Dermis microvascular lymphatic vessel endothelial cell (primary cell): Measurements from ENCODE around the gene METAP2. TPM values are rescaled to one million over a fixed set of nuclear protein-coding genes. Genes with fewer than 3 reads are reported as not detected.

ENCODE experiments used
- DNase-seq, 2 donors: peaks; one replicate each; pipeline versions ENCODE4 v3.0.0 to v3.0.0-alpha.2; 2010; ENCODE audit warnings: low read depth in 2 of 2
- total RNA-seq: library from RNA; depleted of rRNA; stranded (reverse); fragments of >200 nt; gene quantifications from 2 replicates; pipeline ENCODE4 v1.2.1, GENCODE V29; 2014

The METAP2 gene
- total RNA-seq, 1 donor from 2014 or later, result 50.5 TPM

DNA sequence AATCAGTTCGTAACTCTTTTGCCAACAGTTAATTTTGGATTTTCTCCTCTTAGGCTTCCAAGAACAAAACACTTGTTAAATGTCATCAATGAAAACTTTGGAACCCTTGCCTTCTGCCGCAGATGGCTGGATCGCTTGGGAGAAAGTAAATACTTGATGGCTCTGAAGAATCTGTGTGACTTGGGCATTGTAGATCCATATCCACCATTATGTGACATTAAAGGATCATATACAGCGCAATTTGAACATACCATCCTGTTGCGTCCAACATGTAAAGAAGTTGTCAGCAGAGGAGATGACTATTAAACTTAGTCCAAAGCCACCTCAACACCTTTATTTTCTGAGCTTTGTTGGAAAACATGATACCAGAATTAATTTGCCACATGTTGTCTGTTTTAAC, 39.6 kb downstream of the METAP2 start:
- DNase-seq, result no peak

DNA sequence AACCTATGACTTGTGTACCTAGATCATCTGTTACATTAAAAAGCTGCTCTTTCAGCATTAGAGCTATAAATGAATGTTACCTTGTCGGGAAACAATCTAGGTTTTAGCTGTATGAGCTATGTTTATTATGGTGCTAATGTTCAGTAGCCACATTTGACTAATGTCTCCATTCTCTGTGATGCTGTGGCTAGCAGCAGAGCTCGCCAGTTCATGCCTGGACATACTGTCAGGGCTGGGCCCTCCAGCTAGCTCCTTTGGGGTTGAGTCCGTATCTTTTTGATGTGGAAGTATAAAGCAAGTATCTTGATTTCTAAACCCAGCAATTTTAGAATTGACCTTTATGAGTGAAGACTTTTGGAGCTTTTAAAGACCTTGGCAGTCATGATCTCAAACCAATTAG, 41.2 kb downstream of the METAP2 start:
- DNase-seq, result no peak

DNA sequence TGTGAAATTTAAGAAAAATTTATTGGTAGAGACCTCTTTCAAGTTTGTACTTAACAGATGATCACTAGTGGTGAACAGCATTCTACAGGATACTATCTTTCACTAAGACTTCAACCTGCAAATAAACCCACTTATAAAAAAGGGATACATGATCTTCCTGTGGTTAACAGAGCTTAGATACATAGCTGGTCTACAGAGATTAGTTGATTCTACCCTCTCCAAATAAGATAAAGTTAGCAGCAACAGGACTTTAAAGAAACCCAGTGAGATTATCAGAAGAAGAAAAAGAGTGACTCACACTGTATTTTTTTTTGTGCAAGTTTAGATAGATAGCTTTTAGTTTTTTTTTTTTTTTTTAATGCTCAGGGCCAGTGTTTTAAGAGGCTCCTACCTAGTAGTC, 42.8 kb downstream of the METAP2 start:
- no peak for DNase-seq

DNA sequence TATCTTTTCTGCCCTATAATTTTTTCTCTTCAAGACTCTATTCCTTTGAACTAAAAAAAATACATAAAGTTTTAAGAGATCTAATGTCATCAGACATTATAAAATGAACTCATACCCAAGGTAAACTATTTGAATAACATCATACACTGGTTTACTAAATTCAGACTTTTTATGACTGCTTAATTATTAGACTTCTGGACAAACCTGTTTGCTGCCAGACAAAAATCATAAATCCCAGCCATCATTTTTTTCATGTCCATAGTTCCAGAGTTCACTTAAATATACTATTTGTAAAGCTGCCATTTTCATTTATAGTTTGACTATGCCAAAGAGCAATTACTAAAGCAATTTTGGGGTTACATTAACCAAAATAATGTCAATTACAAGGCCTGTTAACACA, 43.3 kb downstream of the METAP2 start:
- DNase-seq, result no peak

DNA sequence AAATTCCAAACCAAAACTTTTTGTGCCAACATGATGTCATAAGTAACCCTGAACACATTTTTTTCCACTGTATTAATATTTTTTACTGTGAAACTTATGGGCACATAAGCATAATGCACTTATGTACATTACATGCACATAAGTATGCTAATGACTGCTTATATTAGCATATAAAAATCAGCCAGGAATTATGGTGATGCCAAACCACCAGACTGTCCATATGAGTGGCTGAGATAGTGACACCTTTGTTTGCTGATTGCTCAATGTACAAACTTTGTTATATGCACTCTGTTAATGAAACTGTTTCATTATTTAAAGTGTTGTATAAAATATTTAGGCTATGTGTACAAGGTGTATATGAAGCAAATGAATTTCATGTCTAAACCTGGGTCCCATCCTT, 45.0 kb downstream of the METAP2 start:
- DNase-seq, result no peak

DNA sequence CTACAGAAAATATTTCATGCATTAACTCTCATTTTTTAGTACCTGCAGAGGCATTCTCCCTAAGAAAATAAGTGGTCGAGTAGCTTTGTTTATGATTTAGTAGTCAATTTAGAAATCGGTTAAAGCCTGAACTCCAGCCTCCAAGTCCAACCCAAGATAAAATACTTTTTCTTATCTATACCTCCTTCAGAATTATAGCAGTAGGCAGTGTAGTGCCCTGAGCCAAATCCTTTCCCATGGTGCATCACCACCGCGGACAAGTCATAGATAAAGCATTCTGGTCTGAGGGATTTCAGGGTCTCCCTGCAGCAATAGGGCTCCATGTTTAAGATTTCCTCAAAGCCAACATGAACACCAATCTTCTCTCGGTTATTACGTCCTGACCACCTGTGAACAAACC, 46.9 kb downstream of the METAP2 start:
- DNase-seq, result no peak

DNA sequence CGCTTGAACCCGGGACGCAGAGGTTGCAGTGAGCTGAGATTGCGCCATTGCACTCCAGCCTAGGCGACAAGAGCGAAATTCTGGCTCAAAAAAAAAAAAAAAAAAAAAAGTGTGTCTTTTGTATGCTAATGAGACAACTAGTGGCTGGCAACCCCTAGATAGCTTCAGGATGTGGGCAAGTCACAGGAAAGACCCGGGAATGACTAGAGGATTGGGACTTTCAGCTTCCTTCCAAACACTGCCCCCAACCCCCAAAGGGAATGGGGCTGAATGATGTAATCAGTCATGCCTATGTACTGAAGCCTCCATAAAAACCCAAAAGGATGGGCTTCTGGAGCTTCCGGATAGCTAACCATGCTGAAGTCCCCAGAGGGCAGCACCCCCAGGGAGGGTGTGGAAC, 48.7 kb downstream of the METAP2 start:
- no peak for DNase-seq

DNA sequence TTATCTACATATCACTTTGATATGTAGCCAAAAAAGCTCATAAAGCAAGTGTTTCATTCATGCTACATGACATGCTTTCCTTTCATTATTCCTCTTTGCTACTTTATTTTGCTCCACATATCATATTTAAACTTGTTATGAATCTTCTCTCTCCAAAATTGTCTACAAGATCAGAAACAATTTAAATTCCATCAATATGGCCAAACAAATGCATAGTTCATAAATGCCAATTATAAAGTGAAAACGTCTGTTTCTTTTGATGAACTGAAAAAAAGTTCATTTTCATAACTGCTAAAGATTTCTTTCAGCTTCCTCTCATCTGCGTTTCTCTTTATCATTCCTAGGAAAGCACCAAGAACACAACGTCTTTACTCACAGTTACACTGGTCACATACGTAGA, 54.5 kb downstream of the METAP2 start:
- no peak for DNase-seq

DNA sequence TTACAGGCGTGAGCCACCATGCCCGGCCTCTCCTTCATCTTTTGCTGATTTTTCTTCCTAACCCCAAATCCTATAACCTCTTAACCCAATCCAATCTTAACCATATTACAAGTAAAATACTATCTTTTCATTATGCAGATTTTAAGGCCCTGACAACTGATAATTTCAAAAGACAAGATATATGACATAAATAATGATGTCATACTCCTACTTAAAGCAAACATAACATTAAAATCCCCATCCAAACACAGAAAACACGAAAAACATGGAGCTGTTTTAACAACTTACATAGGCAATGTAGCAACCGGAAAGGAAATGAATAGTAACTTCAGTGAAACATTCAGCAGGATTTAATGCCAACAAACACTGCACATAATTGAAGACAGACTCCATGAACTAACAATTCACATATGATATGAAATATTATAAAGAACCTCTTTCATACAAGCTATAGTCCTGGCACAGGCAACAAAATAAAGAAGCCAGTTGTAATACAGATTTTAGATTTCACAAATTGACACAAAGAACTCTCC, 55.8 kb downstream of the METAP2 start:
- no peak for DNase-seq

DNA sequence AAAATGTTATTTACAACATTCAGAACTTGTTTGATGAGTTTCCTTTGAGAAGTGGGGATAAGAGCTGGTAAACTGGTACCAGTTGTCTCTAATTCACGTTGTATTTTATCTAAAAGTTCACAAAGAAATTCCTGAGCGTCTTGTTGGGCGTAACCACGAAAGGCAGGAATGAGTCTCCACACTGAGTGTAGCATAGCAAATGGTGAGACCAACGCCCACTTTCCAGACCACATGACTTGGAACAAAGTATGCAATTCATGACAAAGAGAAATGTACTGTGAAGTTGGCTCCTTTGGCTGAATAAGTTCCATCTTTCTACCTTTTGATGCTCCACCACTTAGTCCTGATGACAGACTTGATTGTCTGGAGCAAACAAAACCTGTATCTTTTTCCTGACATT, 58.9 kb downstream of the METAP2 start:
- no peak for DNase-seq

DNA sequence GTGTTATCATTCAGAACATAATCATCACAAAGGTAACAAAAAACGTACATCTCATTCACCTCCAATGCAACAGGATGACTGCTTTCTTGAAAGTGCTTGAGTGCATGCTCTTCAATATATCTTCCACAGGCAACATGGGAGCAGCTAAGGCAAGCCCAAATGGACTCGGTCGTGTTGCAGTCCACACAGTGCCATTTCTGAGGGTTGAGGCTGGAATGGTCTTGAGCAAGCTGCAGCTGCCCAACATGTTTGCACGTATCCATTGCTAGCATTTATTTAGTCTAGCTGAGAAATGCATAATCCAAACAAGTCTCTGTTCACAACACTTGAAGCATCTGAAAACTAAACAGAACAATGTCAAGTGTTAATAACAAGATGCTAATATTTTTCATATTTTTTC, 60.0 kb downstream of the METAP2 start:
- no peak for DNase-seq

DNA sequence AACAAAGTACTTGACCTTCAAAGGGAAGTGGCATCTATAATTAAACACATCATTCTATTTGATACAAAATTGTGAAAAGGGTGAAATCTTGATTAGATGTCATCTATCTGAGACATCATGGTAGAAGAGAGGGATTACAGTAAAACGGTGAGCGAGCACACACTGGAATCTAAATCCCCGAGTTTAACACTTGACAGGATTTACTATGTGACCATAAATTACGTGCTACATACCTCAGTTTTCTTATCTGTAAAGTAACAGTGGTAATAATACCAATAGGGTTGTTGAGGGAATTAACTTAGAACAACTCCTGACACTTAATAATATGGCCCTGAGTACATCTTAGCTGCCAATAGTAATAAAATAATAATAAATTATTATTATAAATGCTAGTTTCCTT, 64.1 kb downstream of the METAP2 start:
- no peak for DNase-seq

DNA sequence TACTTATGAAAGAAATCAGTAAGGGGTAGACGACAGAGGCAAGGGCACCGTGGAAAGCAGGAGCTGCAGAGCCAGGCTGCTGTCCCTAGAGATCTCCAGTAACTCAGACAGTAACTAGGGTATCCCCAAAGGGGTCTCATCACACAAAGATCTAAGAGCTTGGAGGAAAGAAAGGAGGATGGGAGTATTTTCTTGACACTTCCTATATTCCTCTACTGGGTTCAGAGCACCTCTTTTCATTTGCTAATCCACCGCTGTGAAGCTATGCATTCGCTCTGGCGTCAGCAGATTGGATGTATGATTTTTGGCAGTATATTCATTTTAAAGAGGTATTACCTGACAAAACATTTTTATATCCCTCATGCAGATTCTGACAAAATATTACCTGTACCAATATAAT, 64.7 kb downstream of the METAP2 start:
- DNase-seq, result no peak

DNA sequence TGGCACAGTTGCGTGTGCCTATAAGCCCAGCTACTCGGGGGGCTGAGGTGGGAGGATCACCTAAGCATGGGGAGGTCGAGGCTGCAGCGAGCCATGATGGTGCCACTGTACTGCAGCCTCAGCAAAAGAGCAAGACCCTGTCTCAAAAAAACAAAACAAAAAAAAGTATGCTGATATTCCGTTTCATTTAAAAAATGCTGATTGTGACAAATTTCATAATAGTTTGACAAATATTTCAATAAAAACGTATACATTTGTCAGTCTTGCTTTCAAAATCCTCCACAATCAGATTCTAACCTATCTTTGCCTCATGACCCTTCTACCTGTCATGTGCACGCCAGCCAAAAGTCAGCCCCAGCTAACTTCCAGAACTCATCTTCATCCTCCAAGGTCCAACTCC, 67.5 kb downstream of the METAP2 start:
- no peak for DNase-seq

DNA sequence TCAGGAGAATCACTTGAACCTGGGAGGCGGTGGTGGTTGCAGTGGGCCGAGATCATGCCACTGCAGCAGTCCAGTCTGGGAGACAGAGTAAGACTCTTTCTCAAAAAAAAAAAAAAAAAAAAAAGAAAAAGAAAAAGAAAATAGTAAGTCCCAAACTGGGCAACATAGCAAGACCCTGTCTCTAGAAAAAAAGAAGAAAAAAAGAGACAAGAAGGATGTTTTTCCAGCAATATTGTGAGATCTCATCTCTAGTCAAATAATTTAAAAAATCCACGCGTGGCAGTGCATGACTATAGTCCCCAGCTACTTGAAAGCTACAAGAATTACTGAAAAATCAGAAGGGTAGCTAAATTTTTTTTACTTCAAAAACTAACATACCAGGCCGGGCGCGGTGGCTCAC, 69.4 kb downstream of the METAP2 start:
- DNase-seq, result no peak

DNA sequence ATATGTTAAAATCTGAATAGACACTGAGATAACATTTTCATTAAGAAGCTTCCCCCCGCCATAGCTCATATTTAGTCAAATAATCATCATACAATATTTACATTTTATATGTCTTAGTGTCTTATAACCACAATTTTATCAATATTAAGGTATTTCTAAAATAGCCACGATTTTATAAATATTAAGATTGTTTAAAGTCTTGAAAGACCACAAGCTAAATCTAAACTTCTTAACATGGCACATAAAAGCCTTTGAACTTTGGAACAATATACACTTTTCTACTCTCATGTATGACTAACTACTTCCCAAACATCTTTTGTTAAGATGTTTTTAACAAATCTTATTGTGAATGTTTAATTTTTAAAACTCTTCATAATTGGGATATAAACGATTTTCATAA, 70.8 kb downstream of the METAP2 start:
- no peak for DNase-seq

DNA sequence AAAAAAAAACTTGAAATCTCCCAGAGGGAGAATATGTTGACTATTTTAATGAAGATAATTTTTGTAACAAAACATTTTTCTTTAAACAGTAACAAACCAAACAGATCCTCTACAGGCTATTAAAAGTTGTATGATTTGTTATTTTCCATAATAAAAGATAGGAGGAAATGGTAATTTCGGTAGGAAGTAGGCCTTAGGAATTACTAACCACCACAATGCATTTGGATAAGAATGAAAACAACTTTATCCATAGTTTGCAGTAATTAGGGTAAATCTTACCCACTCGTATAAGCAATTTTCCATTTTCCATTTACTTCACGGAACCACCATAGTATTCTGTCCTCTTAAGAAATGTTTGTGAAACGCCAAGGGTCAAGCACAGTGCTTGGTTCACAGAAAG, 71.4 kb downstream of the METAP2 start:
- no peak for DNase-seq

DNA sequence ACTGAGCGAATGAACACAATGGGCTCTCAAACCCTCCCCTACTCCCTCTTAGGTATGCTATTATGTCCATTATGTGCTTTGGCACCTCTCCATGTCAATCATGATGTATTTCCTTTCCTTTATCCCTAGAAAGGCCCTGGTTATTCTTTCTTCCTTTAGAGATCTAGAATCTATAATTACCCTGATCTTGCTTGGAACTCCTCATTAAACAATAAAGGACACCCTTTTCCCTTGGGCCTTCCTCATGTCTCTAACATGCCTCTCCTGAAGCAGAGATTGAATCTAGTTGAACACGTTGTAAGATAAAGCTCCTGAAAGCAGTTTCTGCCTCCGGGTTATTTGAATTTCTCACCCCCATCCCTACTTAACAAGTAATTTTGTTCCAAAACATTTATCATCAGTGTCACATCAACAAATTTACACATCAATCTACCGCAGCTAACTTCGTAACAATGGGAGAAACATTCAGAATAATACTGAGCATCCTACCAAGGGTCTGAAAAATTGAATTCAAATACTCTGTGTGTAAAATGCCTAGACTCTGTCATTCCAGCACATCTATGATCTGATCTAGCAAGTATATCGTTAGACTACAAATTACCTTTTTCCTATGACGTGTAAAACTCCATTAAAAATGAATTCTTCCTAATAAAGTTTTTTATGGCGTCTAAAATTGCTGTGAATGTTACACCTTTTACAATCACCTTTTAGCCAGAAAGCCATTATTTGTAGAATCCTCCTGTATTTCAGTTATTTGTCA, 72.0 kb downstream of the METAP2 start:
- peak in 1 of 2 donors; percentile 50 for DNase-seq

DNA sequence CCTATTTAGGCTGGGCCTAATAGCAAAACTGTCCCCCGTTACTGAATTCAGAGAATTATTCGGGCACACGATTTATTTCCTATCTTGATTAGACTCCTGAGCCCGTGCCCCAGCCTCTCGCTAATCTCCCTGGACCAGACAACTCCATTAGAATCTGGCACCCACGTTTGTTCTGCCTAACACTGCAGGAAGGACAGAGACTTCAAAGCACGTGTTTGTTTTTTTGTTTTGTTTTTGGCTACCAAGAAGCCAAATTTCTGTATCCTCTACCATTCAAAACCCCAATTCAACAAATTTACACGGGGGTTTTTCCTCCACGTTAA, 72.5 kb downstream of the METAP2 start:
- DNase-seq, result no peak

DNA sequence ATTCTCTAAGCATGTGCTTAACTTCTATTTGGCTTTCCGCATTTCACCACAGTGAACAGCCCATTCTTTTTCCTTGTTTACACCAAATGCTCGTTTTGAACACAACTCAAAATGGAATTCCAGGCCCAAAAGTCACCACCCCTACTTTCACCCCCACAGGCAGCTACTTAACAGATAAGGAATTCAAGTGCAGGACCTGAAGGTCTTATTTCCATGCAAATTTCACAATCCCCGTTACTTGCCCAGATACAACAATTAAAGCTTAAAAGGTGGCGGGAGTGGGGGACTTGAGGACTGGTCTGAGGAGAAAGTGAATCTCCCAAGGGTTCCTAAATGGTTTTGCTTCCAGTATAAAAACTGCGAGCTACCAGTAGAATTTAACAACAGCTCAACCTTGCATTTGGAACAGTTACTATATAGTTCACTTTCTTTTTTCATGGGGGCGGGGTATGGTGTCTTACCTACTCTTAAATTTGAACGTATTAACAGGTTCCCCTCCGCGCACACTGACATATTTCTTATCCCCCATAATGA, 73.6 kb downstream of the METAP2 start:
- no peak for DNase-seq

DNA sequence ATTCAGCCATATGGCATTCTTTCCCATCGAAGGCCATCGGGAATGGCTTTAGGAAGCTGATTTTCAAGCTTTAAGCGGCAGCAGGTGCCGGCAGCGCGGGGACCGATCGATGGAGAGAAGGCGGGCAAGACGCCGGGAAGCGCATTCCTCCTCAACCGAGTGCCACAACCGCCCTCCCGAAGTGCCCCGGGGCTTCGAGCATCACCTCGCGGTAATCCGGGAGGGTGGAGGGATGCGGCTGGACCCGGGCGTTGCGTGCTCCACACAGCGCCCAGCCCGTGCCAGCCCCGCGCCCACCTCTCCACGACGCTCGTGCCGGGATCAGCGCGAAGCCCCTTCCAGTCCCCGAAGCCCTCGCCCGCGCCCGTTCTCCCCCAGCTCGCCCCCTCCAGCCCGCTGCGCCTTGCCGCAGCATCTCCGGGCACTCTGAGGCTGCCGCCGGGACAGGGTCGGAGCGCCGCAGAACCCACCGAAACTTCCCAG, 74.1 kb downstream of the METAP2 start:
- DNase-seq, result no peak

DNA sequence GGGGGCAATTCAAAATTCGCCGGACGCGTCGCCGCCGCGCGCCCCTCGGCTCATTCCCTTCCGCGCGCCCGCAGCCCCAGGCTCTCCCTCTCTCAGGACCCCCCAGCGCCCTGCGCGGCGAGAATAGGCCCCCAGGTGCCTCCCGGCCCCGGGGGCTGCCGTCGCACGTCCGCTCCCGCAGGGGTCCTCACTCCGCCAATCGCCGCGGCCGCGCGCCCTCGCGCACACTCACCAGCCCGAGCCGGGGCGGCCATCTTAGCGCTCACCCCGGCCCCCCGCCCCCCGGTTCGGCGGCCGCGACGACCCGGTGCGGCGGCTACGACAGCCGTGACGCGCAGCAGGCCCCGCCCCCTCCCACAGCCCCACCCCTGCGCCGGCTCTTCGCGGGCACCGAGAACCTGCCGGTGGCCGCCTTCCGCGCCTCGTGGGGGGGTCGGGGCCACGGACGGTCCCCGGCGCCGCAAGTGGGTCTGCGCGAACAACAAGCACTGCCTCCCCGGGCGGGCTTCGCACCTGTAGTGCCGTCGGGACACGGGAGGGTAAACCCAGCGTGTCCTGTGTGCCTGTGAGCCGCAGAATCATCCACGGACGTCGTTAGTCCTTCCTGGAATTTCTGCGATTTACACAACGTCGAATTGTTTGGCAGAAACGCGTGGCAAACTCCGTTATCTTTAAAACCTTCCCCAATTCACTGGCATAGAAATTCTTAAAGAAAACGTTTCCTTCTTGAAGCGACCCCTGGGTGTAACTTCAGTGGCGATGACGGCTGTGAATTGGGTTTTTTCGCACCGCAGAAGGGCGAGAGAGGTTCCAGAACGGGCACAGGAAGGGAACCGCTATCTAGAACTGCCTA, 74.8 kb downstream of the METAP2 start:
- peak in 1 of 2 donors; percentile 37 for DNase-seq
